HEK293 (cell line): ENCODE data around the gene NRL.

Experiments
- ELK4 ChIP-seq: IDR thresholded peaks from 2 replicates; pipeline ENCODE4 v1.6.1; 2011; ENCODE audit warnings: mild to moderate bottlenecking, low read depth, low read length, borderline replicate concordance
- FEZF1 ChIP-seq: fragments of 450-650 bp; formaldehyde crosslinking; IDR thresholded peaks from 2 replicates; pipeline ENCODE4 v1.5.1; 2016; ENCODE audit warnings: missing biosample characterization, missing genetic modification characterization
- KLF10 ChIP-seq: fragments of 450-650 bp; IDR thresholded peaks from 2 replicates; pipeline ENCODE4 v1.5.1; 2018; ENCODE audit warnings: missing biosample characterization, mild to moderate bottlenecking, missing genetic modification characterization
- PBX3 ChIP-seq: sonication (generic); formaldehyde crosslinking; IDR thresholded peaks from 2 replicates; pipeline ENCODE4 v1.8.1; 2022; ENCODE audit warnings: mild to moderate bottlenecking, moderate library complexity, missing genetic modification reagents
- ZBTB44 ChIP-seq: fragments of 450-650 bp; IDR thresholded peaks from 2 replicates; pipeline ENCODE4 v1.5.1; 2018; ENCODE audit warnings: missing biosample characterization, mild to moderate bottlenecking, missing genetic modification characterization
- ZBTB8A ChIP-seq: fragments of 450-650 bp; formaldehyde crosslinking; IDR thresholded peaks from 2 replicates; pipeline ENCODE4 v1.5.1; 2016; ENCODE audit warnings: missing biosample characterization, missing genetic modification characterization
- ZIC2 ChIP-seq: fragments of 450-650 bp; formaldehyde crosslinking; IDR thresholded peaks from 2 replicates; pipeline ENCODE4 v1.5.1; 2016; ENCODE audit warnings: missing biosample characterization, missing genetic modification characterization
- ZNF155 ChIP-seq: fragments of 450-650 bp; formaldehyde crosslinking; IDR thresholded peaks from 2 replicates; pipeline ENCODE4 v1.5.1; 2016; ENCODE audit warnings: missing biosample characterization, missing genetic modification characterization
- ZNF335 ChIP-seq: fragments of 450-650 bp; formaldehyde crosslinking; conservative IDR thresholded peaks from 2 replicates; pipeline ENCODE4 v1.5.1; 2016; ENCODE audit warnings: missing biosample characterization, missing genetic modification characterization
- ZNF341 ChIP-seq: fragments of 450-650 bp; formaldehyde crosslinking; IDR thresholded peaks from 2 replicates; pipeline ENCODE4; 2016; ENCODE audit warnings: low read depth, missing biosample characterization, missing genetic modification characterization
- ZNF830 ChIP-seq: fragments of 450-650 bp; IDR thresholded peaks from 2 replicates; pipeline ENCODE4 v1.5.0; 2018; ENCODE audit warnings: missing biosample characterization, missing genetic modification characterization, low read depth, mild to moderate bottlenecking, moderate library complexity
- TF ChIP-seq, protein P1 (sequence below): fragments of 450-650 bp; formaldehyde crosslinking; IDR thresholded peaks from 2 replicates; pipeline ENCODE4 v1.5.1; 2016; ENCODE audit warnings: missing biosample characterization, missing genetic modification characterization
- TF ChIP-seq, protein P2 (sequence below): fragments of 450-650 bp; formaldehyde crosslinking; IDR thresholded peaks from 2 replicates; pipeline ENCODE4 v1.5.1; 2016; ENCODE audit warnings: missing biosample characterization, missing genetic modification characterization
- TF ChIP-seq, protein P3 (sequence below): fragments of 450-650 bp; formaldehyde crosslinking; IDR thresholded peaks from 2 replicates; pipeline ENCODE4 v1.5.1; 2016; ENCODE audit warnings: missing biosample characterization, missing genetic modification characterization
- TF ChIP-seq, protein P4 (sequence below): fragments of 450-650 bp; formaldehyde crosslinking; IDR thresholded peaks from 2 replicates; pipeline ENCODE4 v1.5.1; 2017; ENCODE audit warnings: missing biosample characterization, mild to moderate bottlenecking, missing genetic modification characterization, moderate library complexity
- TF ChIP-seq, protein P5 (sequence below): fragments of 450-650 bp; formaldehyde crosslinking; IDR thresholded peaks from 2 replicates; pipeline ENCODE4 v1.5.1; 2016; ENCODE audit warnings: missing biosample characterization, missing genetic modification characterization

NRL gene

GRCh38 chr14:24135834-24136683 is 21.3 kb upstream of the NRL start, which contains the start of gene PSME1 (continued):
- TF ChIP-seq, protein P1, sequence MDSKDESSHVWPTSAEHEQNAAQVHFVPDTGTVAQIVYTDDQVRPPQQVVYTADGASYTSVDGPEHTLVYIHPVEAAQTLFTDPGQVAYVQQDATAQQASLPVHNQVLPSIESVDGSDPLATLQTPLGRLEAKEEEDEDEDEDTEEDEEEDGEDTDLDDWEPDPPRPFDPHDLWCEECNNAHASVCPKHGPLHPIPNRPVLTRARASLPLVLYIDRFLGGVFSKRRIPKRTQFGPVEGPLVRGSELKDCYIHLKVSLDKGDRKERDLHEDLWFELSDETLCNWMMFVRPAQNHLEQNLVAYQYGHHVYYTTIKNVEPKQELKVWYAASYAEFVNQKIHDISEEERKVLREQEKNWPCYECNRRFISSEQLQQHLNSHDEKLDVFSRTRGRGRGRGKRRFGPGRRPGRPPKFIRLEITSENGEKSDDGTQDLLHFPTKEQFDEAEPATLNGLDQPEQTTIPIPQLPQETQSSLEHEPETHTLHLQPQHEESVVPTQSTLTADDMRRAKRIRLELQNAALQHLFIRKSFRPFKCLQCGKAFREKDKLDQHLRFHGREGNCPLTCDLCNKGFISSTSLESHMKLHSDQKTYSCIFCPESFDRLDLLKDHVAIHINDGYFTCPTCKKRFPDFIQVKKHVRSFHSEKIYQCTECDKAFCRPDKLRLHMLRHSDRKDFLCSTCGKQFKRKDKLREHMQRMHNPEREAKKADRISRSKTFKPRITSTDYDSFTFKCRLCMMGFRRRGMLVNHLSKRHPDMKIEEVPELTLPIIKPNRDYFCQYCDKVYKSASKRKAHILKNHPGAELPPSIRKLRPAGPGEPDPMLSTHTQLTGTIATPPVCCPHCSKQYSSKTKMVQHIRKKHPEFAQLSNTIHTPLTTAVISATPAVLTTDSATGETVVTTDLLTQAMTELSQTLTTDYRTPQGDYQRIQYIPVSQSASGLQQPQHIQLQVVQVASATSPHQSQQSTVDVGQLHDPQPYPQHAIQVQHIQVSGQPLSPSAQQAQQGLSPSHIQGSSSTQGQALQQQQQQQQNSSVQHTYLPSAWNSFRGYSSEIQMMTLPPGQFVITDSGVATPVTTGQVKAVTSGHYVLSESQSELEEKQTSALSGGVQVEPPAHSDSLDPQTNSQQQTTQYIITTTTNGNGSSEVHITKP (tag by site-specific recombination), result peak; percentile 57
- TF ChIP-seq, protein P2, sequence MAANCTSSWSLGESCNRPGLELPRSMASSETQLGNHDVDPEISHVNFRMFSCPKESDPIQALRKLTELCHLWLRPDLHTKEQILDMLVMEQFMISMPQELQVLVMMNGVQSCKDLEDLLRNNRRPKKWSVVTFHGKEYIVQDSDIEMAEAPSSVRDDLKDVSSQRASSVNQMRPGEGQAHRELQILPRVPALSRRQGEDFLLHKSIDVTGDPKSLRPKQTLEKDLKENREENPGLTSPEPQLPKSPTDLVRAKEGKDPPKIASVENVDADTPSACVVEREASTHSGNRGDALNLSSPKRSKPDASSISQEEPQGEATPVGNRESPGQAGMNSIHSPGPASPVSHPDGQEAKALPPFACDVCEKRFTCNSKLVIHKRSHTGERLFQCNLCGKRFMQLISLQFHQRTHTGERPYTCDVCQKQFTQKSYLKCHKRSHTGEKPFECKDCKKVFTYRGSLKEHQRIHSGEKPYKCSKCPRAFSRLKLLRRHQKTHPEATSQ, result 0 out of 2 replicates have a peak, but pooled peaks have one; percentile 12
- no peak for TF ChIP-seq ZNF830 (tag by site-specific recombination)
- no peak for TF ChIP-seq ZBTB44 (tag by site-specific recombination)
- peak; percentile 89 for TF ChIP-seq KLF10 (tag by site-specific recombination)
- TF ChIP-seq, protein P3, sequence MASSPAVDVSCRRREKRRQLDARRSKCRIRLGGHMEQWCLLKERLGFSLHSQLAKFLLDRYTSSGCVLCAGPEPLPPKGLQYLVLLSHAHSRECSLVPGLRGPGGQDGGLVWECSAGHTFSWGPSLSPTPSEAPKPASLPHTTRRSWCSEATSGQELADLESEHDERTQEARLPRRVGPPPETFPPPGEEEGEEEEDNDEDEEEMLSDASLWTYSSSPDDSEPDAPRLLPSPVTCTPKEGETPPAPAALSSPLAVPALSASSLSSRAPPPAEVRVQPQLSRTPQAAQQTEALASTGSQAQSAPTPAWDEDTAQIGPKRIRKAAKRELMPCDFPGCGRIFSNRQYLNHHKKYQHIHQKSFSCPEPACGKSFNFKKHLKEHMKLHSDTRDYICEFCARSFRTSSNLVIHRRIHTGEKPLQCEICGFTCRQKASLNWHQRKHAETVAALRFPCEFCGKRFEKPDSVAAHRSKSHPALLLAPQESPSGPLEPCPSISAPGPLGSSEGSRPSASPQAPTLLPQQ (tag by site-specific recombination), result peak; percentile 65; the same call in 1 of the 2 replicates
- TF ChIP-seq, protein P4, sequence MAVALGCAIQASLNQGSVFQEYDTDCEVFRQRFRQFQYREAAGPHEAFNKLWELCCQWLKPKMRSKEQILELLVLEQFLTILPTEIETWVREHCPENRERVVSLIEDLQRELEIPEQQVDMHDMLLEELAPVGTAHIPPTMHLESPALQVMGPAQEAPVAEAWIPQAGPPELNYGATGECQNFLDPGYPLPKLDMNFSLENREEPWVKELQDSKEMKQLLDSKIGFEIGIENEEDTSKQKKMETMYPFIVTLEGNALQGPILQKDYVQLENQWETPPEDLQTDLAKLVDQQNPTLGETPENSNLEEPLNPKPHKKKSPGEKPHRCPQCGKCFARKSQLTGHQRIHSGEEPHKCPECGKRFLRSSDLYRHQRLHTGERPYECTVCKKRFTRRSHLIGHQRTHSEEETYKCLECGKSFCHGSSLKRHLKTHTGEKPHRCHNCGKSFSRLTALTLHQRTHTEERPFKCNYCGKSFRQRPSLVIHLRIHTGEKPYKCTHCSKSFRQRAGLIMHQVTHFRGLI (tag by site-specific recombination), result peak; percentile 81
- TF ChIP-seq ZNF341 (tag by site-specific recombination), result peak; percentile 96
- TF ChIP-seq, protein P5, sequence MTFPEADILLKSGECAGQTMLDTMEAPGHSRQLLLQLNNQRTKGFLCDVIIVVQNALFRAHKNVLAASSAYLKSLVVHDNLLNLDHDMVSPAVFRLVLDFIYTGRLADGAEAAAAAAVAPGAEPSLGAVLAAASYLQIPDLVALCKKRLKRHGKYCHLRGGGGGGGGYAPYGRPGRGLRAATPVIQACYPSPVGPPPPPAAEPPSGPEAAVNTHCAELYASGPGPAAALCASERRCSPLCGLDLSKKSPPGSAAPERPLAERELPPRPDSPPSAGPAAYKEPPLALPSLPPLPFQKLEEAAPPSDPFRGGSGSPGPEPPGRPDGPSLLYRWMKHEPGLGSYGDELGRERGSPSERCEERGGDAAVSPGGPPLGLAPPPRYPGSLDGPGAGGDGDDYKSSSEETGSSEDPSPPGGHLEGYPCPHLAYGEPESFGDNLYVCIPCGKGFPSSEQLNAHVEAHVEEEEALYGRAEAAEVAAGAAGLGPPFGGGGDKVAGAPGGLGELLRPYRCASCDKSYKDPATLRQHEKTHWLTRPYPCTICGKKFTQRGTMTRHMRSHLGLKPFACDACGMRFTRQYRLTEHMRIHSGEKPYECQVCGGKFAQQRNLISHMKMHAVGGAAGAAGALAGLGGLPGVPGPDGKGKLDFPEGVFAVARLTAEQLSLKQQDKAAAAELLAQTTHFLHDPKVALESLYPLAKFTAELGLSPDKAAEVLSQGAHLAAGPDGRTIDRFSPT (tag by site-specific recombination), result peak; percentile 65; the same call in 1 of the 2 replicates
- TF ChIP-seq FEZF1 (tag by site-specific recombination), result no peak
- 0 out of 2 replicates have a peak, but pooled peaks have one; percentile 28 for TF ChIP-seq PBX3 (CRISPR knock-in tag)
- TF ChIP-seq ELK4, result no peak
- no peak for TF ChIP-seq ZNF155 (tag by site-specific recombination)
- TF ChIP-seq ZNF335 (tag by site-specific recombination), result peak; percentile 71; the same call in 1 of the 2 replicates
- TF ChIP-seq ZIC2 (tag by site-specific recombination), result peak; percentile 51; the same call in 1 of the 2 replicates
- TF ChIP-seq ZBTB8A, result peak; percentile 96
- TF ChIP-seq, all 188 proteins: peak for 35
